GM12875 (cell line): ENCODE data around the gene CARM1.
"Not testable (repeated sequence)": the region's sequence is repeated elsewhere in the genome, so short reads cannot be mapped to it uniquely, and the experiment has no call there.

Source experiments
- H3K4me3 ChIP-seq: one replicate; pipeline ENCODE4 v1.5.1; 2011; ENCODE audit warnings: low read depth, low read length, control low read depth
- TF ChIP-seq, protein P1 (sequence below): IDR thresholded peaks from 2 replicates; pipeline ENCODE4 v1.5.1; 2011; ENCODE audit warnings: low read depth, mild to moderate bottlenecking, control low read depth, inconsistent platforms, low read length, moderate library complexity, borderline replicate concordance; ENCODE audit not compliant: insufficient read depth

The CARM1 gene

DNA sequence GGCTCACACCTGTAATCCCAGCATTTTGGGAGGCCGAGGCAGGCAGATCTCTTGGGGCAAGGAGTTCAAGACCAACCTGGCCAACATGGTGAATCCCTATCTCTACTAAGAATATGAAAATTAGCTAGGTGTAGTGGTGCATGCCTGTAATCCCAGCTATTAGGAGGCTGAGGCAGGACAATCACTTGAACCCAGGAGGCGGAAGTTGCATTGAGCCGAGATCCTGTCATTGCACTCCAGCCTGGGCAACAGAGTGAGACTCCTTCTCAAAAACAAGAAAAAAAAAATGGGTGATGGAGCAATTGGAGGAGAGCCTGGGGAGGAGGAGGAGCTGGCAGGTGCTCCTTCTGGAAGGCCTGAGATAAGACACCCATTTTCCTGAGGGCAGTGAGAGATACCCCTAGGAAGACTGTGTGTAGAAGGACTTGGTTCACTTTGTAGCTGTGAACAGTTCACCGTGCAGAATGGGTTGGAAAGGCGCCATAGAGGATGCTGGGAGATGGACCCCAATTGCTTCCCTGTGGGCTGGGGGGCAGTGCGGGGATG lies 8.7 kb upstream of the CARM1 start:
- H3K4me3 ChIP-seq, result no peak overlapping the region
- TF ChIP-seq, protein P1, sequence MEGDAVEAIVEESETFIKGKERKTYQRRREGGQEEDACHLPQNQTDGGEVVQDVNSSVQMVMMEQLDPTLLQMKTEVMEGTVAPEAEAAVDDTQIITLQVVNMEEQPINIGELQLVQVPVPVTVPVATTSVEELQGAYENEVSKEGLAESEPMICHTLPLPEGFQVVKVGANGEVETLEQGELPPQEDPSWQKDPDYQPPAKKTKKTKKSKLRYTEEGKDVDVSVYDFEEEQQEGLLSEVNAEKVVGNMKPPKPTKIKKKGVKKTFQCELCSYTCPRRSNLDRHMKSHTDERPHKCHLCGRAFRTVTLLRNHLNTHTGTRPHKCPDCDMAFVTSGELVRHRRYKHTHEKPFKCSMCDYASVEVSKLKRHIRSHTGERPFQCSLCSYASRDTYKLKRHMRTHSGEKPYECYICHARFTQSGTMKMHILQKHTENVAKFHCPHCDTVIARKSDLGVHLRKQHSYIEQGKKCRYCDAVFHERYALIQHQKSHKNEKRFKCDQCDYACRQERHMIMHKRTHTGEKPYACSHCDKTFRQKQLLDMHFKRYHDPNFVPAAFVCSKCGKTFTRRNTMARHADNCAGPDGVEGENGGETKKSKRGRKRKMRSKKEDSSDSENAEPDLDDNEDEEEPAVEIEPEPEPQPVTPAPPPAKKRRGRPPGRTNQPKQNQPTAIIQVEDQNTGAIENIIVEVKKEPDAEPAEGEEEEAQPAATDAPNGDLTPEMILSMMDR, result no peak

GRCh38 chr19:10863107-10863717 lies 8.1 kb upstream of the CARM1 start:
- TF ChIP-seq, protein P1, result no peak
- no peak overlapping the region for H3K4me3 ChIP-seq

GRCh38 chr19:10864538-10864899 lies 6.8 kb upstream of the CARM1 start:
- H3K4me3 ChIP-seq, result no peak overlapping the region
- TF ChIP-seq, protein P1, result peak; percentile 90

GRCh38 chr19:10866495-10866894 lies 4.9 kb upstream of the CARM1 start:
- TF ChIP-seq, protein P1, result no peak
- no peak overlapping the region for H3K4me3 ChIP-seq

DNA sequence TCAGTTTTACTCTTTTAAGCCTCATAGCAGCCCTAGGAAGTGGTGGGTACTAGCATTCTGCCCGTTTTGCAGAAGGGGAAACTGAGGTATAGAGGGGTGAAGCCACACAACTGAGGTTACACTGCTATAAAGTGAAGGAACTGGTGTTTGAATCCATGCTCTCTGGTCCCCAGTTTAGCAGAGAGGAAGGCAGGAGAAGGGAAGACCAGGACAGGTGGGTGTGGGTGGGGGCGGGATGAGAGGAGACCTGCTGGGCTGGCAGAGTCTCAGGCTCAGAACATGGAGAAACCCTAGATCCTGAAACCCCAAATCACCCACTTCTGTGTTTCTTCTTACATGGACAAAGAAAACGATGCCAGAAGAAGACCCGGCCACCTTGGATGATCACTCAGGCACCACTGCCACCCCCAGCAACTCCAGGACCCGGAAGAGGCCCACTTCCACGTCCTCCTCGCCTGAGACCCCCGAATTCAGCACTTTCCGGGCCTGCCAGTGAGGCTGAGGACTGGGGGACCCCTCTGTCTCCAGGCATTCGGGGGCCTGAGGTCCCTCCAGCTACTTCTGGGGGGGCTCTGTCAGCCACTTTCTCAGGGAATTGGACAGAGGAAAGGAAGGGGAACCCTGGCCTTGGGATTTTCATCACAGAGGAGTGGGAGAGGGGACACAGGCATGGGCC lies 2.3 kb upstream of the CARM1 start:
- TF ChIP-seq, protein P1, result no peak
- no peak overlapping the region for H3K4me3 ChIP-seq

GRCh38 chr19:10869872-10870311 lies 1.5 kb upstream of the CARM1 start:
- H3K4me3 ChIP-seq, result not testable (repeated sequence)

DNA sequence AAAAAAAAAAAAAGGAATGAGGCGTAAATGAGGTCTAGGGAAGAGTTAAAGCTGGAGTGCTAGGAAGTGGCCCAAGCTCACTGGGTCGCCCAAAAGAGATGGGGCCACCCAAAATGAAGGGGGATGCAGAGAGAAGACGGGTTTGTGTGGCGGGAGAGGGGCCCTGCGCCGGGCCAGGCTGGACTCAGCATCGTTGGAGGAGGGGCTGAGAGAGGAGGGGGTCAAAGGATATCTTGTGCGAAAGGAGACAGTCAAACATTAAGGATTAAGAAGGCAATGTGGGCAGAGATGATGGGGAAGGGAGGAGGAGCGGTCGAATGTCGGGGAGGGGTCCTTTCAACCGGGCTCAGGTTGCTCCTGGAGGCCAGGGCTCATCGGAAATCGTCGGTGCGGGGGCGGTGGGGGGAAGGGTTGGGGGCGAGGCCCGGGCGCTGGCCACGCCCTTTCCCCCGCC lies 825 bp upstream of the CARM1 start:
- TF ChIP-seq, protein P1, result no peak
- H3K4me3 ChIP-seq, result peak overlapping the region; percentile 54
